ENCODE data around the gene ERCC3. TPM values are rescaled to one million over a fixed set of nuclear protein-coding genes. Genes with fewer than 3 reads are reported as not detected.
"Not testable (repeated sequence)": the region's sequence is repeated elsewhere in the genome, so short reads cannot be mapped to it uniquely, and the experiment has no call there.

ERCC3 gene
- total RNA-seq, 2 experiments from 2014 or later: 40.0 to 44.0 TPM

GRCh38 chr2:127254386-127254981 lies 39.5 kb downstream of the ERCC3 start:
- Mint-ChIP-seq H3K36me3 (ENCODE audit: low read depth) (peaks cover 50% of the 10 kb centered on the region), H3K4me3 (no peak overlapping the region), H3K9me3 (no peaks in the 10 kb centered on the region), H3K4me1 (ENCODE audit: low read depth) (no peaks in the 10 kb centered on the region), H3K27me3 (no peaks in the 10 kb centered on the region), H3K27ac (no peak overlapping the region)
- POLR2A ChIA-PET: no interaction called here
- DNase-seq (no peak), ATAC-seq (ENCODE audit: poor library complexity) (no peak)
- intact Hi-C loops (cut with DNase I, micrococcal nuclease): no loop called here
- no peaks in the 10 kb centered on the region for H3K4me1 ChIP-seq (ENCODE audit: insufficient read depth, low read length)
- CTCF ChIA-PET: no interaction called here
- TF ChIP-seq CTCF (IDR thresholded peaks at IDR 0.05): no peak
- peaks cover 33% of the 10 kb centered on the region for H3K36me3 ChIP-seq (ENCODE audit: insufficient read depth, low read length)
- no peak overlapping the region for H3K27ac ChIP-seq (ENCODE audit: low read depth in 1 of 2, low read length in 2 of 2)
- H3K9me3 ChIP-seq (ENCODE audit: control insufficient read depth in 1 of 2, insufficient read depth in 1 of 2, low read length in 2 of 2): no peaks in the 10 kb centered on the region
- no peak overlapping the region for H3K4me3 ChIP-seq (ENCODE audit: low read length)
- no peaks in the 10 kb centered on the region for H3K27me3 ChIP-seq (ENCODE audit: control insufficient read depth in 1 of 2, insufficient read depth in 2 of 2, low read length in 2 of 2)

GRCh38 chr2:127241184-127241583 lies 52.8 kb downstream of the ERCC3 start:
- CTCF ChIA-PET; H3K4me1 ChIP-seq (ENCODE audit: insufficient read depth, low read length); H3K4me3 ChIP-seq (ENCODE audit: low read length); H3K4me3 Mint-ChIP-seq; POLR2A ChIA-PET; H3K27me3 Mint-ChIP-seq; intact Hi-C loops (cut with DNase I, micrococcal nuclease); ATAC-seq (ENCODE audit: poor library complexity); H3K27me3 ChIP-seq (ENCODE audit: control insufficient read depth in 1 of 2, insufficient read depth in 2 of 2, low read length in 2 of 2); H3K27ac ChIP-seq (ENCODE audit: low read depth in 1 of 2, low read length in 2 of 2); H3K9me3 Mint-ChIP-seq; H3K27ac Mint-ChIP-seq; H3K36me3 ChIP-seq (ENCODE audit: insufficient read depth, low read length); H3K4me1 Mint-ChIP-seq (ENCODE audit: low read depth): not testable (repeated sequence)
- H3K9me3 ChIP-seq (ENCODE audit: control insufficient read depth in 1 of 2, insufficient read depth in 1 of 2, low read length in 2 of 2): peaks cover 8 to 13% of the 10 kb centered on the region in 2 experiments
- peaks cover 10% of the 10 kb centered on the region for H3K36me3 Mint-ChIP-seq (ENCODE audit: low read depth)
- peak in 1 of 14 experiments; percentile 31 for DNase-seq

GRCh38 chr2:127239395-127239794 lies 54.5 kb downstream of the ERCC3 start:
- POLR2A ChIA-PET: no interaction called here
- Mint-ChIP-seq H3K36me3 (ENCODE audit: low read depth) (peaks cover 10% of the 10 kb centered on the region), H3K4me1 (ENCODE audit: low read depth) (no peaks in the 10 kb centered on the region), H3K4me3 (no peak overlapping the region), H3K9me3 (peaks cover 5% of the 10 kb centered on the region), H3K27me3 (no peaks in the 10 kb centered on the region), H3K27ac (no peak overlapping the region)
- H3K27me3 ChIP-seq (ENCODE audit: control insufficient read depth in 1 of 2, insufficient read depth in 2 of 2, low read length in 2 of 2): no peaks in the 10 kb centered on the region
- intact Hi-C loops (cut with DNase I, micrococcal nuclease): no loop called here
- H3K9me3 ChIP-seq (ENCODE audit: control insufficient read depth in 1 of 2, insufficient read depth in 1 of 2, low read length in 2 of 2): peaks cover 8 to 13% of the 10 kb centered on the region in 2 experiments
- no peak overlapping the region for H3K4me3 ChIP-seq (ENCODE audit: low read length)
- DNase-seq (no peak), ATAC-seq (ENCODE audit: poor library complexity) (no peak)
- TF ChIP-seq CTCF (IDR thresholded peaks at IDR 0.05): no peak
- no peaks in the 10 kb centered on the region for H3K36me3 ChIP-seq (ENCODE audit: insufficient read depth, low read length)
- CTCF ChIA-PET: no interaction called here
- no peak overlapping the region for H3K27ac ChIP-seq (ENCODE audit: low read depth in 1 of 2, low read length in 2 of 2)
- H3K4me1 ChIP-seq (ENCODE audit: insufficient read depth, low read length): no peaks in the 10 kb centered on the region

- peaks cover 10% of the 10 kb centered on the region for H3K36me3 Mint-ChIP-seq (ENCODE audit: low read depth)
- CTCF ChIA-PET; intact Hi-C loops (cut with DNase I, micrococcal nuclease); H3K4me3 ChIP-seq (ENCODE audit: low read length); H3K27ac Mint-ChIP-seq; H3K4me3 Mint-ChIP-seq; H3K4me1 Mint-ChIP-seq (ENCODE audit: low read depth); POLR2A ChIA-PET; H3K9me3 Mint-ChIP-seq; H3K27me3 Mint-ChIP-seq; H3K36me3 ChIP-seq (ENCODE audit: insufficient read depth, low read length); DNase-seq; H3K4me1 ChIP-seq (ENCODE audit: insufficient read depth, low read length); H3K27ac ChIP-seq (ENCODE audit: low read depth in 1 of 2, low read length in 2 of 2); ATAC-seq (ENCODE audit: poor library complexity); H3K27me3 ChIP-seq (ENCODE audit: control insufficient read depth in 1 of 2, insufficient read depth in 2 of 2, low read length in 2 of 2): not testable (repeated sequence)
- H3K9me3 ChIP-seq (ENCODE audit: control insufficient read depth in 1 of 2, insufficient read depth in 1 of 2, low read length in 2 of 2): peaks cover 8 to 13% of the 10 kb centered on the region in 2 experiments
These were observed 56.2 kb downstream of the ERCC3 start for GRCh38 chr2:127237768-127238167.
